HG03135 (cell line): ENCODE measurements around the gene NFAM1.

Experiments used
- ATAC-seq: cut with Tn5 transposase; IDR thresholded peaks from one replicate; pipeline ENCODE4 v1.9.1; 2021; ENCODE audit warnings: mild to moderate bottlenecking, moderate library complexity; ENCODE audit not compliant: unreplicated experiment

Gene NFAM1

DNA sequence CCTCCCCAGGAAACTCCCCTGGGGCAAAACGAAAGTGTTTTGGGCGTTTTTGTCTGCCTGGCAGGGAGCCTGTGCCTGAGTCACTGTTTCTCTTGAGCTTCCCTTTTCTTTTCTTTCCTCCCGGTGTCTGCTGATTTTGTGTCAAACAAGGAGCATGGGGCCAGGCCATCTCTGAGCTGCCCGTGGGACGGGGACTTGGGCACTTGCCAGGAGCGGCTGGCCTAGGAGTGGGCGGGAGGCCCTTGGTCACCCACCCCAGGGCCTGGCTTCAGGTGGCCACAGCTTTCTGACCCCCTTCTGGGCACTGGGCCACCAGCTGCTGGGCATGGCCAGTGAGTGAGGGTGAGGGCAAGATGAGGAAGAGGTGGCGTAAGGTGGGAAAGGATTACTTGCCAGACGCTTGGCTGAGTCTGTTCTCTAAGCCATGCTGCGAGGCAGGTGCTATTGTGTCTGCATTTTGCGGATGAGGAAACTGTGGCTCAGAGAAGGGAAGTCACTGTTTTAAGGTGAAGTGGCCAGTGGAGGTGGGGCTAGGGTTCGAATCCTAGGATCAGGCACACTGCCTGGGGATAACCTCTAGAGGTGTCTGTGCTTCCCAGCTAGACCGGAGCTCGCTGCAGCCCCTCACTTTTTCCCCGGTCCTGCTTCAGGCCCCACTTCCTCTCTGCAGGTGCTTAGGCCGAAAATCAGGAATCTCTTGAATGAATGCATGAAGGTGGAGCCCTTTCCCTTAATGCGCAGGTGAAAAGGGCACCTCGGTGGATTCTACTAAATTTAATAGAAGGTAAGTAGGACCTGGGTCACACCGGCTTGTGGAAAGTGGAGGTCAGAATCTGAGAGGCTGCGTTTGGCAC is 7.8 kb upstream of the NFAM1 start:
- ATAC-seq = no peak

DNA sequence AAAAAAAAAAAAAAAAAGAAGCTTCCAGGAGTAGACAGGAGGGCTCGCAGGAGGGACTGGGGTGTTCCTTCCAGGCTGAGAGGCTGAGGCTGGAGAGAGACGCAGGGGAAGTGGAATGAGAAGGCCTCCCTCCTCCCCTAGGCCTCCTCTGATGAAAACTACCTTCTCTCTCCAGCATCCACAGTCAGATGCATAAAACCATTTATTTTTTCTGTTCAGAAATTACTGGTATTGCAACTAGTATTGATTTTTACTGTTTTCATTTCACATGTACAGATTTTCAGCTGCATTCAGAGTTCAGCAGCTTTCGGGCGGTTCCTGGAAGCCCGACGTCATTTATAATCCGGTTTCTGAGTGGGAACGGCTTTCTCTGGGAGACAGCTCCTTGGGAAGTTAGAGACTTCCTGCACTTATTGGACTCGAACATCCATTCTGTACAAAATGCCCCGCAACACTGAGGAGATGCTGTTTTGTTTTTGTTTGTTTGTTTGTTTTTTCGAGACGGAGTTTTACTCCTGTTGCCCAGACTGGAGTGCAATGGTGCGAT is 6.9 kb upstream of the NFAM1 start:
- no peak for ATAC-seq

DNA sequence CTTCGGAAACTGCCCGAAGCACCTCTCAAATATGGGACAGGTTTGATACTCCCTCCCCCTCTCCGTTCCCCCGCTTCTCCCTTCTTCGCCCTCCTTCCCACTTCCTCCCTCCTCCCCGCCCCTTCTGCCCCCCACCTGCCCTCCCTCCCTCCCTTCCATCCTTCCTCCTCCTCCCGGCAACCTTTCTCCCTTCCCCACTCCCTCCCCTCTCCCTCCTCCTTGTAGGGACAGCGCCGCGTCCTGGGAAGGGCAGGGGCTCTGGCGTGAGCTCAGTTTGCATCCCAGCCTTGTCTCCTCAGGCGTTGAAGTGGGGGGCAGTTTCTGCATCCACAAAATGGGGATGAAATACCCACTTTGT is 6.1 kb upstream of the NFAM1 start:
- no peak for ATAC-seq

DNA sequence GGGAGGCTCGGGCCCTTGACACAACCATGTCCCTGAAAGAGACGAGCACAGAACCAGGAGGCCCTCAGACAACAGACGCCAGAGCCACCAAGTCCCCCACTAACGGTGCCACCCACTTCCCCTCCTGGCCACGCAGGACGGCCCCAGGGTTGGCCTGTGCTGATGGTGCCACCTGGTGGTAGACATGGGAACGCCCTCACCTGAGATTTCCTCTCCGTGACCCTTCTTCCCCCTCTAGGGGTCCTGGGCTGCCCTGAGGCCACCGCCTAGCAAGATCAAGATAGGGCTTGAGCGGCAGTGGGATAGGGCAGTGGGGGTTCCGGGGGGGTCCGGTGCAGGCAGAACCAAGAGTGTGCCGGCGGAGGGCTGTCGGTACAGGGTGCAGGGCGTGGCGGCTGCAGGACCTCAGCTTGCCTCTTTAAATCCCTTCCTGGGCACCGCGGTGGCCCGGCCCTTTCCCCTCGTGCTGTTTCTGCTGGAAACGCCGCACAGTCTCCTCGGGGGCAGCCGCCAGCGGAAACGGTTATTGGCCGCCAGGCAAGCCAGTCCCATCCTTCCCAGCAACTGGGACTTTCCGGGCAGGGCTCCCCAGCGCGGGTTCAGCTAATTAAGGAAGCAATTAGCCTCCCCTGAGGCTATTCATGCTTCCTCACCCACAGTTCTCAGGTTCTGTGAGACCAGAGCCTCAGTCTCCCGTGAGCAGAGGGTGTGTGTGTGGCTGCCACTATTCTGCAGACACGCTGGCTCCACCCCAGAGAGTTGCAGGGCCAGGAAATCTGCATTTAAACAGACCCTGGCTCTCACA is 5.5 kb upstream of the NFAM1 start:
- no peak for ATAC-seq

DNA sequence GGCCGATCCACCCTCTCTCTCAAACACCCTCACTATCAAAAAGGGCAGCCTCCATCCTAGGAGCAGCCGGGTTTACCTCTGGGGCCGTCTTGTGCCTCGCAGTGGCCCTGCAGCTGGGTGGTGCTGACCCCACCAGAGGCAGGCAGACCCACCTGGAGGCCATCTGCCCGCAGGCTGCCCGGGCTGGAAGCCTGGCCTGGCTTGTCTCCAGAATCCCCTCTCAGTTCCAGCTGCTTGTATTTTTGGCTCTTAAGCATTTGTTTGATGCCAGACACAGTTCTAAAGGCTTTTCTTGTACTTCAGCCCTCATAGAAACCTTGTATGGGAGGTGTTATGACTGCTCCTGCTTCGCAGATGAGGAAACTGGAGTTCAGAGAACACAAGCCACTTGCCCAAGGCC is 4.2 kb upstream of the NFAM1 start:
- no peak for ATAC-seq

DNA sequence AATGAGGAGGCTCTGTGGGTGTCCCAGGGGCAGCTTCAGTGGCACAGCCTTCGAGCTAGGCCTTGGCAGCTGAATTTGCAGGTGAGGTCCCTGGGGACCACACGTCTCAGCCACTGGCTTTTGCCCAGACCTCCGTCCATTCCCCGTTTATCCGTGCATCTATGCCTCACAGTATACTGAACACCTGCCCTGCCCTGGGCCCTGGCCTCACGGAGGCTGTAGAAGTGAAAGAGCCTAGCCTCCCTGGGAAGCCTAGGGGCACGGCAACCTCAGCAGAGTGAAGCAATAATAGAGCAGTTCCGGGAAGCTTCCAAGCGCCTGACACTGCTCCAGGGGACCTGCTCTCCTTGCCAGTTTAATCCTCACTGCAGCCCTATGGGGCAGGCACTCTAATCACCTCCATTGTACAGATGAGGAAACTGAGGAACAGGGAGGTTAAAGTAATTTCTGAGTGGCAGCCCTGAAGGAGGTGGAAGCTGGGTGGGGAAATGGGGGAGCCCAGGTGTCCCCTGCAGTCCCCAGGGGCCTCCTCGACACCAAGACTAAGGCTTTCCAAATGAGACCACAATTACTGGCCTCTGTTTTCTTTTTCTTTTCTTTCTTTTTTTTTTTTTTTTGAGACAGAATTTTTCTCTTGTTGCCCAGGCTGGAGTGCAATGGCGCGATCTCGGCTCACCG is 2.7 kb upstream of the NFAM1 start:
- no peak for ATAC-seq

DNA sequence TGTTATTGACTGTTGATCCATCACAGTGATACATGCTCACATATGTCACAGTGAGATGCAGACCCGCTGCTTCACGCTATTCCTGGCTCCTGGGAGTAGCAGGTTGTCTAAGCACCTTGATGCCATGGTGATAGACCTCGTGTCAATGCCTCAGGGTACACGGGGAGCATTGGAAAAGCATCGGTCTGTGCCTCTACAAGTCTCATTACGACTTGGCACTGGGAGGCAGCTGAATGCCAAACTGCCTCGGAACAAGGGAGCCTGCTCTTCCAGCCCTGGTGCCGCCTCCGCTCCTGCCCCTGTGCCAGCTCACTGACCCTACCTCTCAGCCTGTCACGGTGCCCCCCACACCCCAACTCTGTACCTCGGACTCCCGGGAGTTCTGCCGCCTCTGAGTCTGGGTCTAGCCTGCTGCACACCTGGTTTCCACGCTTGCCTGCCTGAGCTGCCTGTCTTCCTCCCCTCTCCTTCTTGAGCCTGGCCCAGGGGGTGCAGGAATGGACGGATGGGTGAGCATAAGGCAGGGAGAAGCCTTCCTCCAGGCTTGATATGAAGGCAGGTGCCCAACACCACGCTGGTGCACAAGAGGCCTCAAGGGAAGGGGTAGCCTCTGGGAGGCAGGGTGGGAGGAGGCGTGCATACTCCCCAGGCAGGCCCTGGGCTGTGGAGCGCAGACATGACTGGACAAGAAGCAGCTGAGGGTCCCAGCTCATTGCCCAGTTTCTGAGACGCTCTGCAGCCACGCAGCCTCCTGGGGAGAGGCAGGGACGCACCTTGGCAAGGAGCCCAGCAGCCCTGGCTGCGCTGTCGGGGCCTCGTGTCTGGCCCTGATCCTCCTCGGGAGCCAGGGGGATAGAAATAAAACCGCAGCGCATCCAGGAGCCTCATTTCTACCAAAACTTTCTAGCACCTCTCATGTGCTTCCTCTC is 1.8 kb upstream of the NFAM1 start:
- ATAC-seq = no peak

DNA sequence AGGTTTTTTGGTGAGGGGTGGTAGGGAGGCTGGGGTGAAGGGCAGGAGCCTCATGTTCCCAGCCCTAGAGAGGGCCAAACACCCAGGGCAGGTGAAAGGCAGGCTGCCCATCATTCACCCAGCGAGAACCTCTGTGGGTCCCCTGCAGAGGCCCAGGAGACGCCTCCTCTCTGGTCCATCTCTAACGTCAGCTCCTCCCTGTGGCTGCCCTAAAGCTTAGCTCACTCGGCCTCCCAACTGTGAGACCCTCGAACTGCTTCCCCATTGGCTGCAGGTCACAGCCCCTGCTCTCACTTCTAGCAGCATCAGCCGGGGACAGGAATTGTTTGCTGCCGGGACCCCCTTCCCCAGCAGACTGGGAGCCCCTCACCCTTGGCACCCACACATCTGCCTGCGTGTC is 615 bp upstream of the NFAM1 start:
- ATAC-seq = no peak

DNA sequence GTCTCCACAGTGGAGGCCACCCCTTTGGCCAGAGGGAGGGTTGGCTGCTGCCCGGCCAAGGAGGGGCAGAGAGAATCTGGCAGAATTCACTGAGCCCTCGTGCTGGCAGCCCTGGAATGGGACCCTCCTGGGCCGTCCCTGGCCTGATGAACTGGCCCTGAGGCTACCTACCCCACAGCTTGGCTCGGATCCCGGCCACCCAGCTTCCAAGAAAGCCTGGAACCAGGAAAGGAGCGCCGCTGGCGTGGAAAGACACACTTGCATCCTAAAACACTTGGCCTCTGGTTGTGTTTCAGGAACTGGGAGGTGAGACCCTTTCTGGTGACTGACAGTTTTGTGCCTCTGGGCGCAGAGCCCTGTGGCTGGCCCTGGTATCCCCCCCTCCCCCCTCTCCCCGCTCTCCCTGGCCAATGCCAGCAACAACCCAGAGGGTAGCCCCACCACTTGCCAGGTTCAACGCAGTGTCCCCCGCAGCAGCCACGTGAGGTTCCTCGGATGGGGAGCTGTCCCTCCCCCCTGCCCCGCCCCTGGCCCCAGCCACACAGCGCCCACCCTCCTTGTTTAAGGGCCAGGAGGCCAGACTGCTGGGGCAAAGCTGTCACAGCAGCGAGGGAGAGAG is 693 bp downstream of the NFAM1 start:
- no peak for ATAC-seq

DNA sequence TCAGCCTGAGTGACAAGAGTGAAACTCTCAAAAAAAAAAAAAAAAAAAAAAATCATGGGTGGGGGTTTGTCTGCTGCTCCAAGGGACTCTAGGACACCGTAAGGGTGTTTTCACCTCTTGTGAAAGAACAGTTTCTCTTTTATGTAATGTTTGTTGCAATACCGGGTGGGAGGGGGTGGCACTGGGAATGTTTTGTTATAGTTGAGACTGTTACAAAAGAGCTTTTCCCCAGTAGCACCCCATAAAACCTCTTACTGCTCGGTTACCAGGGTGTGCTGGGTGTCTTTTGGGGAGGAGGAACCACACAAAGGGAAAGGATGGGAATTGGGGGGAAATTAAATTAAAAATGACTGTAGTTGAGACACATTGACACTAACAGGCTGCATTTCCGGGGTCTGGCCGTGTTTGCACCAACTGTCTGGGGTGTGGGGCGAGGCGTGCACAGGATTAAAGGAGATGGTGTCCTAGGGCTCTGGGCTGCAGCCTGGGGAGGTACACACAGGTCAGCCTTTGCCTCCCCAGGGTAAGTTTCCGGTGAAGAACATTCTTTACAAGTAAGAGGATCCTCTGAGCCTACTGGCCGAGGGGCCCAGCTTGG is 1.6 kb downstream of the NFAM1 start:
- no peak for ATAC-seq

DNA sequence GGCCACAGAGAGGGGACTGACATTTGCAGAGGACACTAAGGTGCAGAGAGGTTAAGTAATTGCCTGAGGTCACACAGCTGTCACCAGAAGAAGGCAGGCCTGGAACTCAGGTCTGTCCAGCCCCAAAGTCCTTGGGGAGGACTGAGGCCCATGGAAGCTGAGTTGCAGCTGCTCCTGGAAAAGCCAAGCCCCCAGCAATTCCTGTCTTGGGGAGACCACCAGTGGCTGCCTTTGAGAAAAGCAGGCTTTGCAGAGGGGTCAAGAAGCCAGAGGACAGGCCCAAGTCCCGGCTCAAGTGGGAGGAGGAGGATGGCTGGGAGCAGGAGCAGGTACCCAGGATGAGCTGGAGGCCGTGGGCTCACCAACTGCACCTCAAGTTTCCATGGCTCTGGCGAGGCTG is 3.4 kb downstream of the NFAM1 start:
- no peak for ATAC-seq

DNA sequence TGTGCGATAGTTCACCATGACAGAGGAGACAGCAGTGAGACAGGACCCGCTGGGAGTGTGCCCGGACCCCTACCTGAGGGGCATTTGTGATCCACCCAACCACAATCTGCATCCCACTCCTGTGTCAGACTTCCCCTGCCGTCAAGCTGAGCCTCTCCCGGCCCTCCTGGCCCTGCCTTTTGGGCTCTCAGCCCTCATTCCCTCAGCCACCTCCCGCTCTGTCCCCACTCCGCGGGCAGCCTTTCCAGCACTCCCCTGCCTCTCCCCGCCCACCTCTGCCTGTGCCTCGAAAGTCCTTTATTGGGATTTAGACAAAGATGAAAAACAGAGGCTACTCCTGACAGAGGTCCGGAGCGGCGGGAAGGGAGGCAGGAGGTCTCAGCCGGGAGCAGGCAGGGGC is 4.2 kb downstream of the NFAM1 start:
- no peak for ATAC-seq

DNA sequence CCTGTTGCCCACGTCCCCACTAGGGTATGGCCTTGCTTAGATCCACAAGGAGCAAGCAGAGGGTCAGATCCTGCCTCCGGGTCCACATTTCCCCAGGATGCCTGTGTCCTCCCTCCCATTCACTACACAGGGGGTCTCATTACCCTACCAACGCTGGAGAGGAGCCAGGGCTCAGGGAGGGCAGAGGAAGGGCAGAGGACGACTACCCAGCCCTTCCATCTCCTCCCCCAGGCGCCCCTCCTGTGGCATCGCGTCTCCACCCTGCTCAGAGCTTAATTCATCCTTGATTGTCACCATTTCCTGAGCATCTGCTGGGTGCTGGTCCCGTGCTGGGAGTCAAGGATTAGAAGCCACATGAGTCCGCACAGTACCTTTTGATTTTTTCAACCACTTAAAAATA is 5.0 kb downstream of the NFAM1 start:
- ATAC-seq = no peak

DNA sequence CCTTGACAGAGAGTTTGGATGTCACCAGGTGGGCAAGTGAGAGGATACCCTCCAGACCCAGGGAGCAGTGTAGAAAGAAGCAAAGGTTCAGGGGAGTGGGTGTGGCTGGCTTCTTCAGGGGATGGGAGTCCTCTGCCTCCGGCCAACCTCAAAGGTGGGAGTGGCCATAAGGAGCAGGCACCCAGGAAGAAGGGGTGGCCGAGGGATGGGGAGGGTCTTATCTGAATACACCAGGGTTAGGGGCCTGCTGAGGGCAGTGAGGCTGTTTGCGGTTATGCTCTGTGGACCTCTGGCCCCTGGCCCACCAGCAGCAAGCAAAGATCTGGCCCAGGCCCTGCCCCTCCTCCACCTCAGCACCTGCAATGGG is 6.2 kb downstream of the NFAM1 start:
- ATAC-seq = no peak

DNA sequence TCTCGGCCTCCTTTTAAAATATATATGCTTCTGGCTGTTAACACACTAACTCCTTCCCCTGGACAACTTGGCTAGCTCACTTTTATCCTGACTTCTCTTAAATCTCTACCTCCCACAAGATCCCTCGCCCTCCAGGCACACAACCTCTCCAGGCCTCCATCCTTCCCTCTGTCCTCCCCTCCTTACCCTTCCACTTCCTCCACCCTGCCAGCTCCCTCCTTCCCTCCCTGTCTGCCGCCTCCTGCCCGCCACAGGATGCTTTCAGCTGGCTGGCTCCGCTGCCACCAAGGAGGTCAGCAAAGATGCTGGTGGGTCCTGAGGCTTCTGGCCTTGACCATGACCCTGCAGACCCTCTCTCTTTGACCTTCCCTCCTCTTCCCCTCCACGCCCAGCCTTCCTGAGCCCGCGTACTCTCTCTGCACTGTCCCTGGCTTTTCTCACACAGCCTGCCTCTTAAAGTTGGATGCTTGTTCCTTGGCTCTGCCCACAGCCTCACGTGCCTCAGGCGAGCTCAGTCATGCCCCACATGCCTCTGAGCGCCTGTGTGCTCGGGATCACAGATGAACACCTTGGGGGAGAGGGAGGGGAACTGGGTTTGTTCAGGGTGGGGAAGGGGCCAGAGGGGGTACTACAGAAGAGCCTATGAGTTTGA is 6.7 kb downstream of the NFAM1 start:
- no peak for ATAC-seq

DNA sequence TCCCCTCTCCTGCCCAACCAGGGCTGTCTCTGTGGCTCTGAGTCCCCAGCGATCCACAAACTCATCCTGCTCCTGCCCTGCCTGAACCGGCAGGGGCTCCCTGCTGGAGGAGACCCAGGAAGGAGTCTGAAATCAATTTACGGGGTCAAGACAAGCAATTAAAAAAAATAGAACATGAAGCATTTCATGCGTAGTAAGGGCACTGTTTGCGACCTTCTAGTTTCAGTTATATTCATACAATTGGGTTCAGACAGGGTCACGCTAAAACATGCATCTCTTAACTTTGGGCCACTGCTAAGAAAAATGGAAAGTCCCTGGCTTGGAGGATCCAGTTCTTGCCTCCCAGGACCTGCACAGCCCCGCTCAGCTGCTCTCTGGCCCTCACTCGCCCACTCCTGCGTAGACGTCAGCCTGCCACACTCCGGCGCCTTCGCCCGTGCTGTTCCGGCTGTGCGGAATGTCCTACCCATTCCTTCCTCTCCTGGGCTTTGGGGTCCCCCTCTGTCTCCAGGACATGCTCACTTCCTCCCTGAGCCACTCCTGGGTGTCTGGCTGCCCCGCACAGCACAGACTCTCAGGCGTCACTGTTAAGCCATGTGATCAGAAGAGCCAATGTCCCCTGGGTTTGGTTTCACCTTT is 12.8 kb downstream of the NFAM1 start:
- no peak for ATAC-seq

DNA sequence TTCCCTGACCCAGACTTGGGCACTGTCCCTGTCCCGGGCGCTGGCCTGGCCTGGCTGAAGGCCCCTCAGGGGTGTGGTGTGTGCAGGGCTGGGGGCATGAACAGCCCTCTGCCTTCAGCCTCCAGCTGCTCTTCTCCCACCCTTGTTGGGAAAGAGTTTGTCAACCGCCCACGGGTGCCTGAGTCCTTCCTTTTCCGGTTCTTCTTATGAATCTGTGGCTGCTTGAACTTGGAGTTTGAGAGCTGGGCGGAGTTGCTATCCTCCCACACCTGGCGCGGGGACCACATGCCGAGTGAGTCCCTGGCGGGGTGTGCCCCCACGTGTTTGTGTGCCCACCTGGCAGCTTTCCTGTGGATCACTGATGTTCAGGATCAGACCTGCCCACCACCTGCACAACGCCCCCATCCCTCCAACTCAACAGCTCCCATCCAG is 13.4 kb downstream of the NFAM1 start:
- ATAC-seq = no peak

DNA sequence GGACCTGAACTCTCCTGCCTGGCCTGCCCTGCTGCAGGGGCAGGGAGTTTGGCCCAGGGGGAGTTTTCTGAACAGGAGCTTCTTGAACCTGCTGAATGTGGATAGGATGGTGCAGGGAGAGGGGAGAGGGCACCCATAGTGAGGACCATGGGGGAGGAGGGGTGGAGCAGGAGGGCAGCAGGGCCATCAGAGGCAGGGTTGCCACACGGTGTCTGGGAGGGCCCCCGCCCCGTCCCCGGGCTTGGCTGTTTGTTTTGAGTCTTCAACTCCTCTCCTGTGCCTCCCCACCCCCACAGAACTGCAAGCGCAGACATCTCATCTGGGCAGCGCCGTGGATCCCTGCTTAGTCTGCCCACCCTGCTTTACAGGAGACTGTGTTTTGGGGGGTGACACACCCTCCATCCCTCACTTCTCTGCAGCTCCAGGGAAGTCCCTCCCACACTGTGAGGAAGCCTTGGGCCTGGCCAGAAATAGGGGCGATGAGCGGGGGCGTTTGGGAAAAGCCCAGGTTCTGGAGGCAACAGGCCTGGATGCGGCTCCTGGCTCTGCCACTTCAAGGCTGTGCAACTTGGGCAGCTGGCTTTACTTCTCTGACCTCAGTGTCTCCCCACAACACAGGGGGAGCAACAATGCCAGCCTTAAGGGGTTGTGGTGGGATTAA is 14.4 kb downstream of the NFAM1 start:
- no peak for ATAC-seq
